Activated CD4-positive, CD25-positive, alpha-beta regulatory T cell treated with anti-CD3 and anti-CD28 coated beads, Interleukin-2, amount 50 U/mL, for 72 hours (primary cell): ENCODE results near the gene PTPRN2.

Experiments used
- DNase-seq: peaks from one replicate; pipeline ENCODE4 v3.0.0; 2021

The PTPRN2 gene

GRCh38 chr7:157884461-157885062 lies 703.1 kb downstream of the PTPRN2 start:
- DNase-seq: no peak

GRCh38 chr7:157881048-157881771 lies 706.4 kb downstream of the PTPRN2 start:
- no peak for DNase-seq

DNA sequence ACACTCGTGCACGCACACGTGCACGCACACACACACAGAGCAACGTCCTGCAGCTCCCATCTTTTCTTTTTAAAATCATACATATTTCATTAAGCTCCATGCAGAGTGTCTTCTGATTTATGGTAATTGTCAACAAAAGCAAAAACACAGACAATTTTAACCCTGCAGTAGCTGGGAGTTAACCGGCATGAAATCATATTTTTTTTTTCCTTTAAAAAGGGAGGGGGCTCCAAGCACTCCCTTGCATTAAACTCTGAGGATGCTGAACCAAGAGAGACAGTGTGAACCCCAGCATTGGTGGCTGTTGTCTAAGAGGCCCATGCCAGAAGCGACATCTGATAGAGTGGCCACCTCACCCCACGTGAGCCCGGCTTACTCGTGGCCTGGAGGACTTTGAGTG lies 708.2 kb downstream of the PTPRN2 start:
- DNase-seq: no peak

DNA sequence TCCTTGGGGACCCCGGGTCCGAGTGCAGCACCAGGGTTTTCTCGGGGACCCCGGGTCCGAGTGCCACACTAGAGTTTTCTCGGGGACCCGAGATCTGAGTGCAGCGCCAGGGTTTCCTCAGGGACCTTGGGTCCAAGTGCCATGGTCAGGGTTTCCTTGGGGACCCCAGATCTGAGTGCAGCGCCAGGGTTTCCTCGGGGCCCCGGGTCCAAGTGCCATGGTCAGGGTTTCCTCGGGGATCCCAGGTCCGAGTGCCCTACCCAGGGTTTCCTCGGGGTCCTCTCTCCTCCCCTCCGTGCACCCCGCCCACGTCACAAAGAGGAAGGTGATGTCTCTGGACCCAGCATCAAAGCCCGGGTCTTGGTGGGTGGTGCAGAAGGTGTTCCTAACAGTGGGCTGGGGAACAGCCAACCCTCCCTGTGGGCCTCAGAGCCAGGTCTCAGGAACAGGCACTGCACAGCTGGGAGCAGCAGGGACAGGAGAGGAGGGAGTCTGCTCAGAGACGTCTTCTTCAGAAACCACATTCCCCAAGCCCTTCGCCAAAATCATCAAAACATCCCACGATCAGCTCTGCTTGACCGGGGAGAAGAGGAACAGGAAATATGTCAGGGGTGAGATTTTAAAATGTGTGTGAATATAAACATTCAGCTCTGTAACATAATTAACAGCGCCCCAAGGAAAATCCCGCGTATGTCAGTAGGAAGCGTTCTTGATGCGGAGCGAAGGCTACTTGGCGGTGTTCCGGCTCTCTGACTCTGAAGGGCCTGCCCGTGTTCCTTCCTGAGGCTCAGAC lies 710.1 kb downstream of the PTPRN2 start:
- no peak for DNase-seq

DNA sequence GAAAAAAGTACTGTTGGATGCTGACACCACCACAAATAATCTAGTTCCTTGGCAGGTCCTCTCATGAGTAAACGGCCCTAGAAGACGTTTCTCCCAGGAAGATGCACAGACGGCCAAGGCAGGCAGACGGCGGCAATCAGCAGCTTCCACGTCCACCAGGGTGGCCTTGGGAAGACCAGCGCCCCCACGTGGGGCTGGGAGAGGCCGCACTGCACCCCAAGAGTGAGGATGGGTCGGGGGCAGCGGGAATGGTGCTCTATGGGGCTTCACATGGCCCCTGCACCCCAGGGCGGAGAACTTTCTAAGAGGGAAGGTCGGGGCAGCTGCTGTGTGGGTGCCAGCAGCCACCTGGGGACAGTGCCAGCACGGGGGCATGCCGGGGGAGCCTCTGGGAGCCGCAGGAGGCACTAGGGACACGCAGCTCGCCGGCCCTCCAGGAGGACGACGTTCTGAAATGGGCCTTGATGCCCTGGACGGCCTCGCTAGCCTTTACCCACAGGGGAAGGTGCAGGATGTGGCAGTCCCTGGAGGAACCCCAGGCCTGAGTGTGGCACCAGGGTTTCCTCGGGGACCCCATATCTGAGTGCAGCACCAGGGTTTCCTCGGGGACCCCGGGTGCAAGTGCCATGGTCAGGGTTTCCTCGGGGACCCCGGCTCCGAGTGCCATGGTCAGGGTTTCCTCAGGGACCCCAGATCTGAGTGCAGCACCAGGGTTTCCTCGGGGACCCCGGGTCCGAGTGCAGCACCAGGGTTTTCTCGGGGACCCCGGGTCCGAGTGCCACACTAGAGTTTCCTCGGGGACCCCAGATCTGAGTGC lies 710.9 kb downstream of the PTPRN2 start:
- no peak for DNase-seq

DNA sequence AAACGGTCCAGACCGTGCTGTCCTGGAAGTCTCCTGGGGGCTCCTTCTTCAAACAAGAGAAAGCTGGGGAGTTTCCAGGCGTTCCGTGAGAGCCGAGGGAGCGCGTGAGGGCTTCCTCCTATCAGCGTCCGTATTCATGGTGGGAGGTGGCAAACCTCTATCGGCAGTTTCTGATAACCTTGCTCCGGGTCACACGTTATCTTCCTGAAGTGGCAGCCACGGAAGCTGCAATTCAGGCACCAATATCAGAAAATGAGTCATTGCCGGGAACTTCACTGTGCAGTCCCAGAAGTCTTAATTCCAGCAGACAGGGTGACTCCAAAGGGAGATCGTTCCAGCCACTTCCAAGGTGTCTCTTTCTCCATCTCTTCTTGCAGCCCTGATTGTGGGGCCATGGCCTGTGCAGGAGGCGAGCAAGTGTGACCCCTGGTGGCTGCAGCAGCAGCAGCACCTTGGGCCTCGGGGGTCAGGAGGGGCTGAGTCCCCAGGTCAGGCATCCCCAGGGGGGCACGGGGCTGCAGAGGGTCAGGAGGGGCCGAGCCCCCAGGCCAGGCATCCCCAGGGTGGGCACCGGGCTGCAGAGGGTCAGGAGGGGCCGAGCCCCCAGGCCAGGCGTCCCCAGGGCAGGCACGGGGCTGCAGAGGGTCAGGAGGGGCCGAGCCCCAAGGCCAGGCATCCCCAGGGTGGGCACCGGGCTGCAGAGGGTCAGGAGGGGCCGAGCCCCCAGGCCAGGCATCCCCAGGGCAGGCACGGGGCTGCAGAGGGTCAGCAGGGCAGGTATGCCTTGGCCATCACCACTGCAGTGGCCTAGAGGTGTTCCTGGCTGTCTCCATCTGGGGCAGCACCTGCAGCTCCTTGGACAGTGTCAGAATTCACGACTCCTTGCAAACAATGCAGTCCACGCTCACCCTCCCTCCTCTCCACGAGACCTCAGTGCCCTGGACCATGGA lies 712.1 kb downstream of the PTPRN2 start:
- peak; percentile 57 for DNase-seq

DNA sequence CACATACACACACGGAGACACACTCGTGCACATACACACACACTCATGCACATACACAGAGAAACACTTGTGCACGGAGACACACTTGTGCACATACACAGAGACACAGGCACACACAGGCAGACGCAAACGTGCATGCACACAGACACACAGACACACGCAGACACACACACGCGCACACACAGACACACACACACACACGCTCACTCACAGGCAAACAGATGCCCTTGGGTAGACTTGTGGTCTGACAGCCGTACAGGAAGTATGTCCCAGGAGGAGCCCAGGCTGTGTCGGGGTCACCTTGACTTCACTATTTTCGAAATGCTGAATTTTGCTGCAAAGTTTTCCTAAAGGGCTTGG lies 712.8 kb downstream of the PTPRN2 start:
- DNase-seq: no peak

DNA sequence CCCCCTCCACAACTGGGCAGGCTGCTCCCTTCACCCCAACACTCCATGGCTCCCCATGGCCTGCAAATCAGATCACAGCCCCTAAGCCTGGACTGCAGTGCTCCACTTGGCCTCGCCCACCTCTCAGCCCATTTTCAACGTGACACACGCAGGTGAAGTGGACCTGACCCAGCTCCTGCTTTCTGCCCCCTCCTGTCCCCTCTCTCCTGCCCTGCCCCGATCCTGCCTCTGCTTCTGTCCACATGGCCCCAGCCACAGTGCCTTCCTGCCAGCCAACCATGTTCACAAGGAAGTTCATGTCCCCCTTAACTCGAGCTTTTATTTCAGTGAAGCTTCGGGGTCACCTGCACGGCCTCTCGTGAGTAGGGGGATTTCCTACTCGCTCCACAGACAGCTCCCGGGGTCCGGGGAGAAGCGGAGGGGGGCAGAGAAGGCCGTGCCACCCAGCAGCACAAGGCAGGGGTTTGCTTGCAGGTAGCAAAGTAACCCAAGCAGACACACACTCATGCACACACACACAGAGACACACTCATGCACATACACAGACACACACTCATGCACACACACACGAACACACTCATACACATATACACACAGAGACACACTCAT lies 713.3 kb downstream of the PTPRN2 start:
- DNase-seq: no peak

- no peak for DNase-seq
Measured at GRCh38 chr7:157873664-157874063, 714.0 kb downstream of the PTPRN2 start.

- no peak for DNase-seq
Measured at GRCh38 chr7:157873181-157873580, 714.4 kb downstream of the PTPRN2 start.

DNA sequence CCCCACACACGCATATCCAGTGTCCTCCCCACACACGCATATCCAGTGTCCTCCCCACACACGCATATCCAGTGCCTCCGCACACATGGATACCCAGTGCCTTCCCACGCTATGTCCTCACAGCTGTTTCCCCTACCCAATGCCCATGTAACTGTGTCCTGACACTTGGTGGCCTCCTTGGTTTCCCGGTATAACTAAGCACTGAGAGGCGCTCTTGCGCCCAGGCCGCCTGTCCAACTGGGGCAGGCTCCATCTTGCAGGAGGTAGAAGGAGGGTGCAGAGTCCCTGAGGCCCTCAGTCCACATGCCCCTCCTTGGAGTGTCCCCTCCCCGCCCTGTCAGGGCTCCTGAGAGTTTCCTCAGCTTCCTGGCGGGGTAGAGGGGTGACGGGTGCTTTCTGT lies 715.2 kb downstream of the PTPRN2 start:
- no peak for DNase-seq

- DNase-seq: no peak
Measured at GRCh38 chr7:157871681-157872080, 715.9 kb downstream of the PTPRN2 start.

- no peak for DNase-seq
Measured at GRCh38 chr7:157870644-157871290, 716.9 kb downstream of the PTPRN2 start.

DNA sequence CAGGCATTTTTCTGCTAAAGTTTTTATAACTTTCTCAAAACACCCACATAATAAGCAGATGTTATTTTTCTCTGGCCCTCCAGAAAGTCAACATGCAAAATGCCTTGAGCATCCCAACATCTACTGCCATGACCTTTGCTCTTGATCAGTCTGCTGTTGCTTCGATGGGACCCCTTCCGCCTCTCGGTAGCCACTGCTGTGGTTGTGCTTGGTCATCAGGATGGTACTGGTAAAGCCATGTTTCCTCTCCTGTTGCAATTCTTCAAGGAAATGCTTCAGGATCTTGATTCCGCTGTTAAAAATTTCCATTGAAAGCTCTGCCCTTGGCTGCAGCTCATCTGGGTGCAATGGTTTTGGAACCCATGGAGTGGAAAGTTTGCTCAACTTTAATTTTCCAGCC lies 717.8 kb downstream of the PTPRN2 start:
- no peak for DNase-seq

GRCh38 chr7:157867685-157868305 lies 719.8 kb downstream of the PTPRN2 start:
- no peak for DNase-seq

DNA sequence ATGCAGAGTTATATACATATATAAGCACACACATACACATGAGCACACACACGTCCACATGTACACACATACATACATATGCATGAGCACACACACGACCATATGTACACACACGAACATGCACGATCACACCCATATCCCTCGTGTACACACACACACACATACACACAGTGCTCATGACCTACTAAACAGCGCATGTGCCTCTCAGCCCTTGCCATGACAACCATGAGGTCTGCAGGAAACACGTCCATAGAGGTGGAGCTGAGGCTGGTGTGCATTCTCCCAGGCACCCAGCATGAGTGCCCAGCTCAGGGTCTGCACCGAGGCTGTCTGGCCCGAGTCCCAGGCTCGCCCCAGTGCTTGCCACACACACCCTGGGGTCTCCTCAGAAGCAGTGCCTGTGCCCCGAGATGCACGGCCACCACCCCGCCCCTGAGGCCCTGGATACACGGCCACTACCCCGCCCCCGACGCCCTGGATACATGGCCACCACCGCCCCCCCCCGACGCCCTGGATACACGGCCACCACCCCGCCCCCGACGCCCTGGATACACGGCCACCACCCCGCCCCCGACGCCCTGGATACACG lies 721.2 kb downstream of the PTPRN2 start:
- no peak for DNase-seq

DNA sequence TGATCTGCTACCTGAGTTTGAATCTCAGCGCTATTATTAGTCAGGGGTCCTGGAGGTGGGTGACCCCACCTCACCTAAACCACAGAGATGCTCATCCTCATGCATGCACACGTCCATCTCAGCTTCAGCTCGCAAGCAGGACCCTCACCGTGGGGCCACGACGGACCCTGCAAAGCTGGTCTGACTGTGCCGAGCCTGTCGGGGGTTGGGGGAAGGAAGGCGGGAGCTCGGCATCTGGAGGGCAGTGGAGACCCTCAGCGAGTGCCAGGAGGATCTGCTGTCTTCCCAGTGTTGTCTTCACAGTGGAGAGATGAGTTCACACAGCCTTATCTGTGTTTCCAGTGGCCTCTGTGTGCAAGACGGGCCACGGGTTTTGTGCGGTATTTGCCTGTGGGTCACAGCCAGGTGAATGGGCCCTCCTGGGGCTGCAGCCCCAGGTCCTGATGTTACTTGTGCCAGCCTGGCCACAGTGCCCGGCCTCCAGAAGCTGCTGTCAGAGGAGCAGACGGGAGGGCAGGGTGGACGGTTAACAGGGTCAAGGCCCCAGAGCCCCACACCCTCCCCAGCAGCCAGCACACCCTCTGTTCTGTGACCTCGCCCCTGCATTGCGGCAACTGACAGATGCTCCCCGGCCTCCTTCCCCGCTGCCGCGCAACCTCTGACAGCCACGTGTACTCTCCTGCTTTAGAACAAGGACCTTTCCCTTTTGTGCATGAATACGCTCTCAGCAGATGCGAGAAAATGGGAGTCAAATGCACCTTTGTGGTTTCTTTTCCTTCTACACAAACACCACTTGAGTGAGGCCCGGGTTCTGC lies 722.1 kb downstream of the PTPRN2 start:
- no peak for DNase-seq

GRCh38 chr7:157864911-157865310 lies 722.7 kb downstream of the PTPRN2 start:
- DNase-seq: no peak
